Activated T-cell treated with anti-CD3 and anti-CD28 coated beads for 48 hours (primary cell): ENCODE results near the gene ZBTB47.

Experiments
- DNase-seq: peaks from one replicate; pipeline ENCODE4 v3.0.0-alpha.2; 2020; ENCODE audit warnings: low read depth

The ZBTB47 gene

GRCh38 chr3:42712688-42713372 lies 59.3 kb downstream of the ZBTB47 start:
- DNase-seq = no peak

- DNase-seq = no peak
Observed at GRCh38 chr3:42713747-42714146, 60.2 kb downstream of the ZBTB47 start.

- DNase-seq = no peak
Observed at GRCh38 chr3:42714171-42714852, 60.8 kb downstream of the ZBTB47 start.
